ENCODE data around the gene MAP2K4.

DNA sequence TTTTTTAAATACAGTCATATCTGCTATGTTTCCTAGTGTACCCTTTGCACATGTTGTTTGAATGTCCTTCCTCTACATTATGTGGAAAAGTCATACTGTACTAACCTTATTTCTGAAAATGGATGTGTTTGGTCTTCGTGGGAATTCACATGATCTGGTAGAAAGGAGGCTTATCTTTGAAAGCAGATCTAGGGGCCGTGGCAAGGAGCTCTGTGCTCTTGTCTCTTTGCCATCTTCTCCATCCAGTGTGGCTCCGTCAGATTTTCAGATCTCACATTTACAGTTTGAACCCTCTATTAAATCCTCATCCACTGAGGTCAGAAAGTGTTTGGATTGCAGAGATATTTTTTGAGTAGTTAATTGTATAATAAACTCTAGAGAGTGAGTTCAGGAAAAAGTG lies 32.9 kb downstream of the MAP2K4 start:
- TF ChIP-seq CTCF (IDR thresholded peaks at IDR 0.05) (no peak), POLR2A (IDR thresholded peaks at IDR 0.05) (no peak)
